ENCODE results near the gene HRC. TPM values are rescaled to one million over a fixed set of nuclear protein-coding genes. Genes with fewer than 3 reads are reported as not detected.
A peak's percentile ranks its signal among the peaks of the same experiment; 100 is the strongest.

HRC gene
- total RNA-seq, 1 donor from 2014 or later = not detected

- no peak for DNase-seq (ENCODE audit: low read depth)
- TF ChIP-seq CTCF (IDR thresholded peaks at IDR 0.05; ENCODE audit: insufficient read depth, low read length, severe bottlenecking) = no peak
- FAIRE-seq = no peak
- H3K4me3 ChIP-seq (ENCODE audit: low read depth, low read length) = no peak overlapping the region
- no peaks in the 10 kb centered on the region for H3K27me3 ChIP-seq (ENCODE audit: control insufficient read depth, insufficient read depth, low read length)
- H3K36me3 ChIP-seq (ENCODE audit: control insufficient read depth, insufficient read depth, low read length) = peaks cover 15% of the 10 kb centered on the region
Observed at GRCh38 chr19:49165865-49166301, 10.7 kb upstream of the HRC start.

- DNase-seq (ENCODE audit: low read depth) (peak; percentile 18), FAIRE-seq (peak; percentile 83)
- Histone ChIP-seq H3K36me3 (ENCODE audit: control insufficient read depth, insufficient read depth, low read length) (peaks cover 13% of the 10 kb centered on the region), H3K4me3 (ENCODE audit: low read depth, low read length) (no peak overlapping the region), H3K27me3 (ENCODE audit: control insufficient read depth, insufficient read depth, low read length) (no peaks in the 10 kb centered on the region)
- no peak for TF ChIP-seq CTCF (IDR thresholded peaks at IDR 0.05; ENCODE audit: insufficient read depth, low read length, severe bottlenecking)
Observed at GRCh38 chr19:49165111-49165750, 10.0 kb upstream of the HRC start.

- no peak for TF ChIP-seq CTCF (IDR thresholded peaks at IDR 0.05; ENCODE audit: insufficient read depth, low read length, severe bottlenecking)
- FAIRE-seq (no peak), DNase-seq (ENCODE audit: low read depth) (no peak)
- H3K27me3 ChIP-seq (ENCODE audit: control insufficient read depth, insufficient read depth, low read length) = no peaks in the 10 kb centered on the region
- H3K4me3 ChIP-seq (ENCODE audit: low read depth, low read length) = no peak overlapping the region
- H3K36me3 ChIP-seq (ENCODE audit: control insufficient read depth, insufficient read depth, low read length) = peaks cover 11% of the 10 kb centered on the region
Observed at GRCh38 chr19:49161987-49162386, 6.8 kb upstream of the HRC start.

GRCh38 chr19:49160450-49161189 is 5.4 kb upstream of the HRC start:
- peaks cover 4% of the 10 kb centered on the region for H3K36me3 ChIP-seq (ENCODE audit: control insufficient read depth, insufficient read depth, low read length)
- no peak for TF ChIP-seq CTCF (IDR thresholded peaks at IDR 0.05; ENCODE audit: insufficient read depth, low read length, severe bottlenecking)
- DNase-seq (ENCODE audit: low read depth) = no peak
- no peak for FAIRE-seq
- H3K27me3 ChIP-seq (ENCODE audit: control insufficient read depth, insufficient read depth, low read length) = no peaks in the 10 kb centered on the region
- no peak overlapping the region for H3K4me3 ChIP-seq (ENCODE audit: low read depth, low read length)

- H3K36me3 ChIP-seq (ENCODE audit: control insufficient read depth, insufficient read depth, low read length) = peaks cover 4% of the 10 kb centered on the region
- no peaks in the 10 kb centered on the region for H3K27me3 ChIP-seq (ENCODE audit: control insufficient read depth, insufficient read depth, low read length)
- TF ChIP-seq CTCF (IDR thresholded peaks at IDR 0.05; ENCODE audit: insufficient read depth, low read length, severe bottlenecking) = no peak
- DNase-seq (ENCODE audit: low read depth) (peak; percentile 72), FAIRE-seq (no peak)
- H3K4me3 ChIP-seq (ENCODE audit: low read depth, low read length) = peak within 1 kb of the TSS; percentile 69
Observed at GRCh38 chr19:49157445-49158224, 2.4 kb upstream of the HRC start, which contains the start of gene TRPM4. TSS of gene TRPM4 (plus strand) at chr19:49157792. CDS start at chr19:49157867, 75 bp downstream.

All from bronchial epithelial cell (primary cell).